GM06990 (cell line): Measurements from ENCODE around the gene TMED7.

ENCODE experiments used
- DNase-seq: peaks from one replicate; pipeline ENCODE4 v3.0.0-alpha.2; 2011; ENCODE audit not compliant: insufficient read length; ENCODE audit errors: extremely low read depth
- H3K27me3 ChIP-seq: replicated peaks from 2 replicates; pipeline ENCODE4 v1.6.0; 2011; ENCODE audit warnings: low read length; ENCODE audit not compliant: control insufficient read depth, insufficient read depth
- H3K36me3 ChIP-seq: 2 replicates; pipeline ENCODE4 v1.5.1; 2011; ENCODE audit warnings: low read length; ENCODE audit not compliant: control insufficient read depth, insufficient read depth
- H3K4me3 ChIP-seq: replicated peaks from 2 replicates; pipeline ENCODE4 v1.5.1; 2011; ENCODE audit warnings: low read depth, mild to moderate bottlenecking, control low read depth, low read length
- CTCF ChIP-seq: IDR thresholded peaks from 2 replicates; pipeline ENCODE4 v1.5.1; 2011; ENCODE audit warnings: low read length, control low read depth, mild to moderate bottlenecking, inconsistent platforms; ENCODE audit not compliant: insufficient read depth, poor library complexity, severe bottlenecking

TMED7 gene

GRCh38 chr5:115661101-115661500, 35.3 kb upstream of the TMED7 start:
- no peaks in the 10 kb centered on the region; the same call in 1 of the 2 replicates for H3K27me3 ChIP-seq
- TF ChIP-seq CTCF = no peak
- H3K4me3 ChIP-seq = no peak overlapping the region
- no peaks in the 10 kb centered on the region for H3K36me3 ChIP-seq
- no peak for DNase-seq

GRCh38 chr5:115657881-115658233, 32.0 kb upstream of the TMED7 start:
- H3K4me3 ChIP-seq = no peak overlapping the region
- H3K27me3 ChIP-seq = no peaks in the 10 kb centered on the region; the same call in 1 of the 2 replicates
- DNase-seq = no peak
- H3K36me3 ChIP-seq = no peaks in the 10 kb centered on the region
- TF ChIP-seq CTCF = no peak

GRCh38 chr5:115657125-115657880, 31.5 kb upstream of the TMED7 start:
- H3K36me3 ChIP-seq = no peaks in the 10 kb centered on the region
- TF ChIP-seq CTCF = no peak
- DNase-seq = no peak
- H3K27me3 ChIP-seq = no peaks in the 10 kb centered on the region; the same call in 1 of the 2 replicates
- no peak overlapping the region for H3K4me3 ChIP-seq

DNA sequence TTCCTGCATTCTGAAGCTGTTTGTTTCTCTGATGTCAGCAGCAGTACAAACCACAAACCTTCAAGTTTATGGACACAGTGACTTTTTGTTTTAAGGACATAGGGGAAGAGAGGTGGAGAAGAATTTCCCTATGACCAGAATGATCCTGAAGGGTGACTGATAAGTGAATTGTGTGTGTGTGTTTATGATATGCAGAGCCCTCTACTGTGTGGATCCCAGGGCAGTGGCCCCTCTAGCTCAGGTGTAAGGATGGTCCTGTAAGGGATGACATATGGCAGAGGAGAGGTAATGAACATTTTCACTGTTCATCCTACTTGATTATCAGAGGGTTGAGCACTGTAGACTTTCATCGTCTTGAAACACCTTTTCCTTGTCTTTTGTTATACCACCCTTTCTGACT, 30.6 kb upstream of the TMED7 start:
- no peaks in the 10 kb centered on the region; the same call in 1 of the 2 replicates for H3K27me3 ChIP-seq
- no peak for DNase-seq
- H3K4me3 ChIP-seq = no peak overlapping the region
- no peak for TF ChIP-seq CTCF
- H3K36me3 ChIP-seq = no peaks in the 10 kb centered on the region

- no peak for TF ChIP-seq CTCF
- H3K36me3 ChIP-seq = no peaks in the 10 kb centered on the region
These were observed 30.2 kb upstream of the TMED7 start for GRCh38 chr5:115655994-115656393.

More at GRCh38 chr5:115655994-115656393, 30.2 kb upstream of the TMED7 start:
- DNase-seq = no peak
- no peak overlapping the region for H3K4me3 ChIP-seq
- peaks cover 2% of the 10 kb centered on the region; the same call in 1 of the 2 replicates for H3K27me3 ChIP-seq
